Measurements from ENCODE around the gene KCNK4. TPM values are rescaled to one million over a fixed set of nuclear protein-coding genes. Genes with fewer than 3 reads are reported as not detected.

Gene KCNK4
- total and polyA plus RNA-seq, 2 of the 13 experiments (the other 11 are each of a cell fraction or from before 2014, with no cell fraction given): not detected

DNA sequence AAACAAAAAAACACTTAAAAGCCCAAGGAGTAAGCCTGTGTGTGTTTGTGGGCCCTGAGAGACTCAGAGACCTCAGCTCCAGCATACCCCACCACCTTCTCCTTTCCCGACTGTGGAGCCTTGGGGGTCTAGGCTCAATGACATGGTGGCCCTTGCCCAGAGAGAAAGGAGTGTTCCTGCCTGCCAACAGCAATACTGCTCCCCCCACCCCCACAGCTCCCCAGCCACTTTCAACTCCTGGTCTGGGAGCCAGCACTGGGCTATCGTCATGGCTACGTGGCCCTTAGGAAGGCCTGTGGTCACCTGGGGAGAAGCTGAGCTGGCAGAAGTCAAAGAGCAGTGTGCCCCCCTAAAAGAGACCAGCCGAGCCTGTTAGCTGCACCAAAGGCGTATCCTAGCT lies 47.0 kb upstream of the KCNK4 start:
- DNase-seq (ENCODE audit: low spot score) (no peak), FAIRE-seq (no peak), ATAC-seq (no peak)
- H2AFZ ChIP-seq (ENCODE audit: low read length): no peak overlapping the region
- WGBS (ENCODE audit: low lambda C conversion rate): 73% methylated on average over 5 of the region's 5 CpGs
- peaks cover 56% of the 10 kb centered on the region for H3K4me1 ChIP-seq (ENCODE audit: insufficient read depth, low read length)
- no peak overlapping the region for H3K9ac ChIP-seq (ENCODE audit: insufficient read depth, low read depth, low read length)
- H3K79me2 ChIP-seq (ENCODE audit: insufficient read depth, low read length): peaks cover 26% of the 10 kb centered on the region
- no peaks in the 10 kb centered on the region for H4K20me1 ChIP-seq (ENCODE audit: insufficient read depth, low read length)
- ChIA-PET POLR2A (interaction anchor here (1.2 to 8.3 kb wide), 4 partner anchors 17 to 66 kb away, joined by 3 to 113 read pairs (median 11); partner anchors contain the start of genes NUDT22 and TRPT1), CTCF (ENCODE audit: low intra/inter-chr PET ratio, low total read pairs) (no interaction called here)
- 0 out of 2 replicates have a peak, but pooled peaks have one; percentile 29 for TF ChIP-seq ZNF75D (CRISPR knock-in tag; IDR thresholded peaks at IDR 0.05; ENCODE audit: borderline replicate concordance)
- no peak for TF ChIP-seq HDAC1 (CRISPR knock-in tag; IDR thresholded peaks at IDR 0.05)
- TF ChIP-seq SSRP1 (CRISPR knock-in tag; IDR thresholded peaks at IDR 0.05): 0 out of 2 replicates have a peak, but pooled peaks have one; percentile 15
- no peaks in the 10 kb centered on the region; a peak in 1 of 5 replicates for H3K27me3 ChIP-seq (ENCODE audit: control insufficient read depth in 1 of 2, insufficient read depth in 2 of 2, low read length in 2 of 2)
- no peak overlapping the region for H3K4me2 ChIP-seq (ENCODE audit: low read depth, low read length)
- no peak overlapping the region for H3K4me3 ChIP-seq (replicated peaks in 1 of 3; ENCODE audit: insufficient read depth in 1 of 3, low read depth in 2 of 3, low read length in 3 of 3)
- H3K9me3 ChIP-seq (ENCODE audit: low read length): no peaks in the 10 kb centered on the region
- TSS peak; percentile 27 for BruUV-seq (replicated peaks)
- intact Hi-C loops (cut with micrococcal nuclease; ENCODE audit: unreplicated experiment) (loop anchor here (5.0 kb wide), 1 partner anchor 57 kb away; the partner anchor contains the start of gene STIP1), in situ Hi-C loops (cut with HindIII; ENCODE audit: extremely low pct_ligation_motif_present, low pct_unique_long_range_greater_than_20kb) (loop anchor here (5.0 kb wide), 1 partner anchor 58 kb away; the partner anchor contains the start of gene CATSPERZ)
- no peak overlapping the region for H3K27ac ChIP-seq (ENCODE audit: extremely low read length, insufficient read depth, low read length)
- peaks cover 0 to 11% of the 10 kb centered on the region in 2 experiments; a peak in 2 of 5 replicates for H3K36me3 ChIP-seq (replicated peaks in 1 of 2; ENCODE audit: control insufficient read depth in 1 of 2, insufficient read depth in 2 of 2, low read length in 2 of 2)

DNA sequence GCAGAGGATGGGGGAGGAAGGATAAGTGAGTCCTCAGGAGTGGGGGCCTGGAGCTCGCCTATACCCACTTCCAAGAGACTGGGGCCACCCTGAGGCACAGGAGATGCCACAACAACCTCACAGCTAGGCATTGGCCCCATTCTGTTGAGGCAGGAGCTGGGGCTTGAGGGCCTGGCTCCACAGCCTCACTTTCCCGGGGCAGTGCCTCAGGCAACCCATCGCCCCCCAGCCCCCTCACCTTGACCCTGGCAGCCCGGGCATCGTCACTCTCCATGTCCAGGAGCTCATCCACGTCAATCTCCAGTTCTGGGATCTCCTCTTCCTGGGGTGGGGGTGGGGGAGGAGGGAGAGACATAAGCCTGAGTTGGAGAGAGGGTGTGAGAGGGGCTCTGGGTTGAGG lies 46.1 kb upstream of the KCNK4 start:
- H3K4me3 ChIP-seq (replicated peaks in 1 of 3; ENCODE audit: insufficient read depth in 1 of 3, low read depth in 2 of 3, low read length in 3 of 3): peak overlapping the region; percentile 76 to 95 (median 79)
- TF ChIP-seq HNRNPLL (IDR thresholded peaks at IDR 0.05; ENCODE audit: low read depth, low read length, poor library complexity, severe bottlenecking) (peak; percentile 10), AGO2 (optimal IDR thresholded peaks at IDR 0.05; ENCODE audit: low read depth, low read length) (peak; percentile 51), POLR2G (IDR thresholded peaks at IDR 0.05; ENCODE audit: low read depth, low read length) (peak; percentile 21; the same call in 1 of the 2 replicates), ZNF331 (CRISPR knock-in tag; IDR thresholded peaks at IDR 0.05) (no peak), TSC22D2 (CRISPR knock-in tag; IDR thresholded peaks at IDR 0.05; ENCODE audit: borderline replicate concordance) (no peak), RBM22 (optimal IDR thresholded peaks at IDR 0.05; ENCODE audit: low read length) (peak; percentile 79), POLR2AphosphoS5 (IDR thresholded peaks at IDR 0.05; ENCODE audit: low read depth, low read length) (peak; percentile 27)
- H3K36me3 ChIP-seq (replicated peaks in 1 of 2; ENCODE audit: control insufficient read depth in 1 of 2, insufficient read depth in 2 of 2, low read length in 2 of 2): peaks cover 0 to 11% of the 10 kb centered on the region in 2 experiments; a peak in 2 of 5 replicates
- CTCF ChIA-PET (ENCODE audit: low intra/inter-chr PET ratio, low total read pairs): no interaction called here
- no peaks in the 10 kb centered on the region for H4K20me1 ChIP-seq (ENCODE audit: insufficient read depth, low read length)
- in situ Hi-C loops (cut with HindIII; ENCODE audit: extremely low pct_ligation_motif_present, low pct_unique_long_range_greater_than_20kb) (loop anchor here (5.0 kb wide), 1 partner anchor 57 kb away; the partner anchor contains the start of gene CATSPERZ), intact Hi-C loops (cut with micrococcal nuclease; ENCODE audit: unreplicated experiment) (loop anchor here (5.0 kb wide), 2 partner anchors 57 to 58 kb away; partner anchors contain the start of genes CATSPERZ and STIP1)
- DNase-seq (ENCODE audit: low spot score) (no peak), FAIRE-seq (no peak), ATAC-seq (no peak)
- H2AFZ ChIP-seq (ENCODE audit: low read length): no peak overlapping the region
- H3K27ac ChIP-seq (ENCODE audit: extremely low read length, insufficient read depth, low read length): peak overlapping the region; percentile 68
- H3K9ac ChIP-seq (ENCODE audit: insufficient read depth, low read depth, low read length): peak overlapping the region; percentile 79; the same call in 1 of the 2 replicates
- H3K4me1 ChIP-seq (ENCODE audit: insufficient read depth, low read length): peaks cover 59% of the 10 kb centered on the region
- no peaks in the 10 kb centered on the region; a peak in 1 of 5 replicates for H3K27me3 ChIP-seq (ENCODE audit: control insufficient read depth in 1 of 2, insufficient read depth in 2 of 2, low read length in 2 of 2)
- no peaks in the 10 kb centered on the region for H3K9me3 ChIP-seq (ENCODE audit: low read length)
- peak overlapping the region; percentile 82 for H3K4me2 ChIP-seq (ENCODE audit: low read depth, low read length)
- POLR2A ChIA-PET: interaction anchor here (1.0 to 8.3 kb wide), 6 partner anchors 8 to 59 kb away, joined by 3 to 113 read pairs (median 12); partner anchors contain the start of genes NUDT22, TRPT1 and VEGFB
- peaks cover 26% of the 10 kb centered on the region for H3K79me2 ChIP-seq (ENCODE audit: insufficient read depth, low read length)
- WGBS (ENCODE audit: low lambda C conversion rate): no CpG with 5 or more reads among the region's 6 CpGs
- no TSS peak for BruUV-seq (replicated peaks)

All from HepG2 (cell line).